ES-I3 (cell line): Measurements from ENCODE around the gene MED12L.

Source experiments
- H3K36me3 ChIP-seq: 2 replicates; pipeline ENCODE4 v1.6.1; 2013; ENCODE audit warnings: mild to moderate bottlenecking, low read length, control low read depth, moderate library complexity; ENCODE audit not compliant: insufficient read depth
- H3K4me1 ChIP-seq: 2 replicates; pipeline ENCODE4 v1.6.1; 2013; ENCODE audit warnings: mild to moderate bottlenecking, control low read depth, low read length; ENCODE audit not compliant: insufficient read depth
- H3K9ac ChIP-seq: 2 replicates; pipeline ENCODE4 v1.6.1; 2013; ENCODE audit warnings: low read depth, mild to moderate bottlenecking, low read length, moderate library complexity
- H3K9me3 ChIP-seq: 2 replicates; pipeline ENCODE4 v1.6.1; 2013; ENCODE audit warnings: mild to moderate bottlenecking, low read length, moderate library complexity; ENCODE audit not compliant: control insufficient read depth, insufficient read depth

MED12L gene

GRCh38 chr3:151197228-151197627 lies 111.8 kb downstream of the MED12L start:
- no peaks in the 10 kb centered on the region for H3K9me3 ChIP-seq
- no peak overlapping the region for H3K9ac ChIP-seq
- no peaks in the 10 kb centered on the region for H3K4me1 ChIP-seq
- no peaks in the 10 kb centered on the region for H3K36me3 ChIP-seq

GRCh38 chr3:151197981-151198767 lies 112.7 kb downstream of the MED12L start:
- Histone ChIP-seq H3K9ac (no peak overlapping the region), H3K4me1 (no peaks in the 10 kb centered on the region), H3K36me3 (no peaks in the 10 kb centered on the region)

DNA sequence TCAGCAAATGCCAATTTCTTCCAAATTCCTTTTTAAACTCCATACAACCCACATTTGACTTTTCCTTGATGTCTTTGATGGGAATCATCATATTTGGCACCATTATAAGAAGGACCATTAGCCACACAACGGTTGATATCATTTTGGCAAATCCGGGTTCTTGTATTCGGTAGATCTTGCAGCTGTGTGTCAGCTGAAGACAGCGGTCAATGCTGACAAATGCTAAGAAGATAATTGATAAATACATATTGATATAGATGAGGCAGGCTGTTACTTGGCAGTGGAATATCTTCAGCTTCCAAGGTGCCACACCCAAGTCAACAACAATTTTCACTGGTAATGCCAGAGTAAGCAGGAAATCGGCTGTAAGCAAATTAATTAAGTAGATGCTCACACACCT lies 113.4 kb downstream of the MED12L start:
- Histone ChIP-seq H3K9ac (no peak overlapping the region), H3K4me1 (no peaks in the 10 kb centered on the region), H3K9me3 (no peaks in the 10 kb centered on the region), H3K36me3 (no peaks in the 10 kb centered on the region)

More at GRCh38 chr3:151197981-151198767, 112.7 kb downstream of the MED12L start:
- no peaks in the 10 kb centered on the region for H3K9me3 ChIP-seq

DNA sequence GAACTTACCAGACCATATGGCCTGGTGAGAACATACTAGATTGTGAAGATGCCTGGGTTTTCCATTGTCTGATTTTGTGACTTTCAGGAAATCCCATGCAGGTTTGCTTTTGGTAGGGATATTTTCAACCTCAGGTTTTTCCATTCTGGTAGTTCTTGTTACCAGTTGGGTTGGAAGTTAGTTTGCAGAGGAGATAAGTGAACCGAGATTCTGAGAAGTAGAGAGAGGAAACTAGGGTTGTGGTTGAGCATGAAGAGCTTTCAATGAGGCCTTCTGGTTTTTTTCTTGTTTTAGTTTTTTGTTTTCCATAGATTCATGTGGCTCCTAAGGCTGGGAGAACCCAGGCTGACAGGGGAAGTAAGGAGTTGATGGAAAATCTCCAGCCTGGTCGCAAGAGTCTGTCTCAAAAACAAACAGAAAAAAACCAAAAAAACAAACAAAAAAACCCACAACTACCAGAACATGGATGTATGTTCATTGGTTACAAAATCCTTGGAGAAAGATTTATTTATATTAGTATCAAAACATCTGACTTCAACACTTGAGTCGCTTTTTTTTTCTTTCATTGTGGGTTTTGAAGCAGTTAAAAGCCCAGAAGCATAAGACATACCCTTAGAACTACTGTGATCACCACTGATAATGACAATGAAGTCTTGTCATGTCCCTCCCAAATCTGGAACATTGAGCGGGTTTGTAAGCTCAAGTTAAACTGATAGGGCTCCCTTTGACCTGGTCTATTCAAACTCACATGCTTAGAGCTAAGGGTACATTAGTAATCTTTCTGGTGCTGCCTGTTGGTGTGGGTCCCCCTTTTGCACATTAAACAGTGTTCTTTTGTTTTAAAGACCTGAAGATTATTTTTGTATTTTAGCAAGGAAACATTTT lies 114.3 kb downstream of the MED12L start:
- H3K9me3 ChIP-seq = no peaks in the 10 kb centered on the region
- no peak overlapping the region for H3K9ac ChIP-seq
- no peaks in the 10 kb centered on the region for H3K4me1 ChIP-seq
- no peaks in the 10 kb centered on the region for H3K36me3 ChIP-seq

- Histone ChIP-seq H3K9ac (no peak overlapping the region), H3K36me3 (no peaks in the 10 kb centered on the region), H3K4me1 (no peaks in the 10 kb centered on the region), H3K9me3 (no peaks in the 10 kb centered on the region)
Measured at GRCh38 chr3:151200586-151200985, 115.1 kb downstream of the MED12L start.

GRCh38 chr3:151201051-151201730 lies 115.7 kb downstream of the MED12L start:
- Histone ChIP-seq H3K9me3 (no peaks in the 10 kb centered on the region), H3K36me3 (no peaks in the 10 kb centered on the region), H3K9ac (no peak overlapping the region), H3K4me1 (no peaks in the 10 kb centered on the region)

- no peak within 1 kb of the TSS for H3K9ac ChIP-seq
- H3K9me3 ChIP-seq = no peaks in the 10 kb centered on the region
- H3K36me3 ChIP-seq = no peaks in the 10 kb centered on the region
- no peaks in the 10 kb centered on the region for H3K4me1 ChIP-seq
Measured at GRCh38 chr3:151203051-151203420, 117.6 kb downstream of the MED12L start, which contains the start of gene GPR171. GPR171 (minus strand) TSS chr3:151203216; CDS start chr3:151199386, 3,830 bp downstream.

GRCh38 chr3:151204530-151205402 lies 119.3 kb downstream of the MED12L start:
- Histone ChIP-seq H3K9me3 (no peaks in the 10 kb centered on the region), H3K36me3 (no peaks in the 10 kb centered on the region), H3K9ac (no peak overlapping the region), H3K4me1 (no peaks in the 10 kb centered on the region)

DNA sequence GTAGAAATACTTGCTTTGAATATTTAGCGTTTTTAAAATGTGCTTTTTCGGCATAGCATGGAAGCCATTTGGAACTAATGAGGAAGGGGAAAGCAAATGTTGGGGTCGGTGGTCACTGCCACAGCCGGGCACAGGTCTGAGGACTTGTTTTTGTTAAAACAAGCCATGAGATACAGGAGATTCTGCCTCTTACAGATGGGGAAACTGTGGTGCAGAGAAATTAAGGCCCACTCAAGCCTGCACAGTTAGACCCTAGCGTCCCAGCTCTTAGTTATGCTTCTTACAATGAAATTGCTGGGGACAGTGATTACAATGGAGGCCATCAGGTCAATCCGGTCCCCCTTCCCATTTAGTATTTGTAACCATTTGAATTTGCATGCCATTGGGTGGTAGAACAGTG lies 120.0 kb downstream of the MED12L start:
- Histone ChIP-seq H3K36me3 (no peaks in the 10 kb centered on the region), H3K9ac (no peak overlapping the region), H3K4me1 (no peaks in the 10 kb centered on the region), H3K9me3 (no peaks in the 10 kb centered on the region)

- H3K9me3 ChIP-seq = no peaks in the 10 kb centered on the region
- H3K9ac ChIP-seq = no peak overlapping the region
- 0 out of 2 replicates have a peak, but pooled peaks cover 4% of the 10 kb centered on the region for H3K4me1 ChIP-seq
- no peaks in the 10 kb centered on the region for H3K36me3 ChIP-seq
Measured at GRCh38 chr3:151206201-151206600, 120.7 kb downstream of the MED12L start.

- Histone ChIP-seq H3K9ac (no peak overlapping the region), H3K36me3 (no peaks in the 10 kb centered on the region), H3K4me1 (peaks cover 4% of the 10 kb centered on the region; the same call in 1 of the 2 replicates), H3K9me3 (no peaks in the 10 kb centered on the region)
Measured at GRCh38 chr3:151209654-151210053, 124.2 kb downstream of the MED12L start.

DNA sequence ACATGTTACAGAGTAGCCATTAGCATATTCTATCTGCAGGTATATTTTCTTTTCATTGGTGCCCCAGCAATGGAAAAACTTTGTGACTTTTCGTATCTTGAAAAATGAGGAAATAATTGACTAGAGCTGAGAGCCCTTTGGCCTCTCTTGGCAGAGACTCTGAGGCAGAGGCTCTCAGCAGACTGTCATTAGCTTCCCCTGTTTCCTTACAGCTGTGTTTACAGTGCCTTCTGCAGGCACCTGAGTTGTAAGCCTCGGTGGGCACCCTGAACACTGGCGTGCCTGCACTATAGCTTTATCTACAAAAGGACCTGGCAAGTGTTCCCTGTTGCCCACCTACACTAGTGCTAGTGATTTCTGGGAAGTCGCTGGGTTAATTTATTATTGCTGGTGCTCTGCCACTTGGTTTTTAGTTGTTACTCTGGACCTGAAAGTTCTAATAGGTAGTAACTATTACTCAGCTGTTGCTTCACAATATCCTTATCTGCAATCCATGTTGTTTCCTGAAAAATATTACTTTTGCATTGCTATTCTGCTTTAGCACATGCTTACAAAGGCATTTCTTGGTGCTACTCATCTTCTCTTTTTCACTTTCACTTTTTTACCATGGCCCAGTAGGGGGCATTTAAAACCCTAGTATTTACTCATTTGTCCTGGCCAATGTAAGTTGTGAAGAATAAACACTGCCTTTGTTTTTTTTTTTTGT lies 125.4 kb downstream of the MED12L start:
- Histone ChIP-seq H3K36me3 (no peaks in the 10 kb centered on the region), H3K4me1 (peaks cover 4% of the 10 kb centered on the region; the same call in 1 of the 2 replicates), H3K9ac (no peak overlapping the region), H3K9me3 (no peaks in the 10 kb centered on the region)

GRCh38 chr3:151213151-151213550 lies 127.7 kb downstream of the MED12L start:
- no peaks in the 10 kb centered on the region for H3K36me3 ChIP-seq
- no peak overlapping the region for H3K9ac ChIP-seq
- no peaks in the 10 kb centered on the region for H3K9me3 ChIP-seq
- peaks cover 4% of the 10 kb centered on the region; the same call in 1 of the 2 replicates for H3K4me1 ChIP-seq
